IMR-90 (cell line): ENCODE measurements around the gene C1QTNF12. TPM values are rescaled to one million over a fixed set of nuclear protein-coding genes. Genes with fewer than 3 reads are reported as not detected.

ENCODE experiments used
- ATAC-seq: fragments of 200-7000 bp; cut with Tn5 transposase; 2 replicates; pipeline ENCODE4 v1.9.1; 2020; ENCODE audit warnings: low read depth, mild to moderate bottlenecking, moderate library complexity
- BruUV-seq: library from RNA; stranded (reverse); fragments of 400-500 nt; replicated peaks from 2 replicates; lab custom pipeline; 2021; lab: Mats Ljungman, UMichigan
- CTCF ChIA-PET: fragments of 300-600 bp; formaldehyde crosslinking; extraction: SDS; loops from one replicate; lab custom pipeline; 2021; ENCODE audit warnings: antibody characterized with exemption; lab: Yijun Ruan, JAX
- POLR2A ChIA-PET: fragments of 300-600 bp; sonication (Branson Sonifier 250); formaldehyde crosslinking; loops from one replicate; lab custom pipeline; 2022; ENCODE audit warnings: antibody characterized with exemption; ENCODE audit not compliant: unreplicated experiment; lab: Charles Lee
- DNase-seq: peaks from one replicate; pipeline ENCODE4 v3.0.0; 2013
- H2AFZ ChIP-seq: replicated peaks from 2 replicates; pipeline ENCODE3; 2013; ENCODE audit warnings: low read length, mild to moderate bottlenecking; ENCODE audit not compliant: poor library complexity
- H2AK5ac ChIP-seq: 2 replicates; pipeline ENCODE4 v1.6.1; 2013; ENCODE audit warnings: low read depth, low read length, inconsistent platforms
- H2AK9ac ChIP-seq: replicated peaks from 2 replicates; pipeline ENCODE3; 2013; ENCODE audit warnings: mild to moderate bottlenecking, low read depth, low read length, moderate library complexity; ENCODE audit not compliant: poor library complexity
- H2BK120ac ChIP-seq: 2 replicates; pipeline ENCODE4 v1.6.1; 2013; ENCODE audit warnings: low read depth, low read length, inconsistent platforms
- H2BK15ac ChIP-seq: 3 replicates; pipeline ENCODE4 v1.6.1; 2013; ENCODE audit warnings: low read depth, low read length, inconsistent platforms
- H2BK20ac ChIP-seq: 2 replicates; pipeline ENCODE4 v1.6.1; 2013; ENCODE audit warnings: low read depth, mild to moderate bottlenecking, inconsistent platforms, low read length, moderate library complexity
- H2BK5ac ChIP-seq: 2 replicates; pipeline ENCODE4 v1.6.1; 2013; ENCODE audit warnings: mild to moderate bottlenecking, low read depth, low read length, inconsistent platforms; ENCODE audit not compliant: poor library complexity, severe bottlenecking
- H3K14ac ChIP-seq: replicated peaks from 2 replicates; pipeline ENCODE4 v1.6.1; 2013; ENCODE audit warnings: low read depth, low read length, inconsistent platforms
- H3K18ac ChIP-seq: 2 replicates; pipeline ENCODE4 v1.6.1; 2013; ENCODE audit warnings: low read depth, low read length, control low read depth
- H3K23ac ChIP-seq: 2 replicates; pipeline ENCODE4 v1.6.1; 2013; ENCODE audit warnings: low read depth, low read length, inconsistent platforms
- H3K27ac ChIP-seq: 2 replicates; pipeline ENCODE4 v1.5.1; 2013; ENCODE audit warnings: mild to moderate bottlenecking, control low read depth, low read length; ENCODE audit not compliant: insufficient read depth
- H3K27me3 ChIP-seq: 2 replicates; pipeline ENCODE4 v1.6.1; 2013; ENCODE audit warnings: low read length; ENCODE audit not compliant: control insufficient read depth, insufficient read depth
- H3K36me3 ChIP-seq: 2 replicates; pipeline ENCODE4 v1.6.1; 2013; ENCODE audit warnings: low read length, mixed read lengths; ENCODE audit not compliant: control insufficient read depth, insufficient read depth
- H3K4ac ChIP-seq: 2 replicates; pipeline ENCODE4 v1.6.1; 2013; ENCODE audit warnings: low read depth, low read length, inconsistent platforms
- H3K4me1 ChIP-seq: 2 replicates; pipeline ENCODE4 v1.6.1; 2013; ENCODE audit warnings: low read length, mixed read lengths; ENCODE audit not compliant: control insufficient read depth, insufficient read depth
- H3K4me2 ChIP-seq: 2 replicates; pipeline ENCODE4 v1.6.1; 2013; ENCODE audit warnings: low read depth, mild to moderate bottlenecking, control low read depth, low read length, moderate library complexity
- H3K4me3 ChIP-seq: 2 replicates; pipeline ENCODE4 v1.5.1; 2013; ENCODE audit warnings: low read depth, mild to moderate bottlenecking, control low read depth, low read length, moderate library complexity; ENCODE audit not compliant: insufficient read depth
- H3K56ac ChIP-seq: 2 replicates; pipeline ENCODE4 v1.6.1; 2013; ENCODE audit warnings: low read length, inconsistent platforms; ENCODE audit not compliant: insufficient read depth; ENCODE audit errors: extremely low read depth
- H3K79me1 ChIP-seq, 2 experiments: 2 replicates each; pipeline ENCODE4 v1.6.1; 2013; ENCODE audit warnings: low read length in 2 of 2, inconsistent platforms in 1 of 2, low read depth in 1 of 2
- H3K9ac ChIP-seq: 2 replicates; pipeline ENCODE4 v1.6.1; 2013; ENCODE audit warnings: low read depth, low read length, control low read depth
- H3K9me1 ChIP-seq: 2 replicates; pipeline ENCODE4 v1.6.1; 2013; ENCODE audit warnings: low read length, inconsistent platforms; ENCODE audit not compliant: insufficient read depth
- H3K9me3 ChIP-seq: 2 replicates; pipeline ENCODE4 v1.6.1; 2013; ENCODE audit warnings: low read length; ENCODE audit not compliant: control insufficient read depth, insufficient read depth
- H4K20me1 ChIP-seq: 2 replicates; pipeline ENCODE4 v1.6.1; 2013; ENCODE audit warnings: low read length, inconsistent platforms; ENCODE audit not compliant: insufficient read depth
- H4K5ac ChIP-seq: 2 replicates; pipeline ENCODE4 v1.6.1; 2013; ENCODE audit warnings: mild to moderate bottlenecking, low read depth, low read length, control low read depth
- H4K8ac ChIP-seq, 2 experiments: 2 replicates each; pipeline ENCODE4 v1.6.1; 2013; ENCODE audit warnings: low read depth in 2 of 2, low read length in 2 of 2, control low read depth in 1 of 2, inconsistent platforms in 1 of 2
- H4K91ac ChIP-seq: 2 replicates; pipeline ENCODE4 v1.6.1; 2013; ENCODE audit warnings: low read depth, low read length, inconsistent platforms; ENCODE audit not compliant: insufficient read depth
- BHLHE40 ChIP-seq: fragments of 150-350 bp; IDR thresholded peaks from 2 replicates; pipeline ENCODE4 v1.6.1; 2016; ENCODE audit warnings: mild to moderate bottlenecking, low read depth, low read length
- CEBPB ChIP-seq: IDR thresholded peaks from 2 replicates; pipeline ENCODE4 v1.6.1; 2012; ENCODE audit warnings: low read depth, low read length, improper control_type of control experiment
- CHD1 ChIP-seq: IDR thresholded peaks from 2 replicates; pipeline ENCODE4 v1.6.1; 2012; ENCODE audit warnings: low read depth, low read length, improper control_type of control experiment
- FOS ChIP-seq: fragments of 150-350 bp; IDR thresholded peaks from 2 replicates; pipeline ENCODE4 v1.6.1; 2016; ENCODE audit warnings: low read depth, low read length
- MAZ ChIP-seq: IDR thresholded peaks from 2 replicates; pipeline ENCODE4 v1.6.1; 2012; ENCODE audit warnings: low read depth, mild to moderate bottlenecking, low read length, improper control_type of control experiment, moderate library complexity, borderline replicate concordance
- MXI1 ChIP-seq: IDR thresholded peaks from 2 replicates; pipeline ENCODE4 v1.6.1; 2012; ENCODE audit warnings: low read depth, mild to moderate bottlenecking, low read length, moderate library complexity, borderline replicate concordance
- NFE2L2 ChIP-seq: fragments of 150-350 bp; IDR thresholded peaks from 2 replicates; pipeline ENCODE4 v1.6.1; 2016; ENCODE audit warnings: low read depth, mild to moderate bottlenecking, low read length
- POLR2A ChIP-seq: IDR thresholded peaks from 2 replicates; pipeline ENCODE4 v1.6.1; 2012; ENCODE audit warnings: mild to moderate bottlenecking, low read depth, low read length
- RAD21 ChIP-seq: IDR thresholded peaks from 2 replicates; pipeline ENCODE4 v1.6.1; 2012; ENCODE audit warnings: low read length, improper control_type of control experiment
- RFX5 ChIP-seq: IDR thresholded peaks from 2 replicates; pipeline ENCODE4 v1.8.0; 2012; ENCODE audit warnings: low read depth, mild to moderate bottlenecking, low read length, moderate library complexity
- SMC3 ChIP-seq: fragments of 150-350 bp; IDR thresholded peaks from 2 replicates; pipeline ENCODE4 v1.6.1; 2016; ENCODE audit warnings: low read depth, mild to moderate bottlenecking, antibody characterized with exemption, low read length, moderate library complexity
- WGBS, 2 experiments: methylation state at CpG; one replicate each; pipeline versions ENCODE4 v1.1.5 to v1.1.7; 2013; ENCODE audit warnings: missing lambda C conversion rate in 2 of 2; ENCODE audit not compliant: insufficient read length in 1 of 2; ENCODE audit errors: extremely low coverage in 2 of 2; 5-methylcytosine and 5-hydroxymethylcytosine counted together
- dilution Hi-C: fragments of 300-500 bp; cut with HindIII; formaldehyde crosslinking; loops from one replicate; pipeline ENCODE4 v1.14.3; 2018; ENCODE audit warnings: low sequenced_read_pairs; ENCODE audit not compliant: unreplicated experiment
- in situ Hi-C: fragments of 300-500 bp; cut with MboI; formaldehyde crosslinking; loops from 3 replicates; pipeline ENCODE4 v1.14.3; 2019; ENCODE audit warnings: low sequenced_read_pairs, inconsistent platforms, mixed read lengths
- intact Hi-C: fragments of 100-400 bp; cut with micrococcal nuclease; formaldehyde crosslinking; loops from 2 replicates; pipeline ENCODE4 v1.10.0; 2022
- polyA plus RNA-seq, 3 experiments: library from polyadenylated mRNA; depleted of rRNA; stranded (reverse); fragments of >200 nt; gene quantifications; 2 replicates each; pipeline ENCODE4 v1.2.3, GENCODE V29; 2012; ENCODE audit warnings: low replicate concordance in 1 of 3
- total RNA-seq: library from RNA; depleted of rRNA; stranded (reverse); fragments of >200 nt; gene quantifications from 2 replicates; pipeline ENCODE4 v1.2.3, GENCODE V29; 2012
- TF ChIP-seq, protein P1 (sequence below): conservative IDR thresholded peaks from 2 replicates; pipeline ENCODE4 v1.5.1; 2012; ENCODE audit warnings: mild to moderate bottlenecking, low read depth, low read length, improper control_type of control experiment

The C1QTNF12 gene
- total and polyA plus RNA-seq, 2 of the 4 experiments (the other 2 are of a cell fraction) = 0.36 to 1.1 TPM

GRCh38 chr1:1255611-1256010, 9.1 kb upstream of the C1QTNF12 start:
- Histone ChIP-seq H3K4me1 (peaks cover 14% of the 10 kb centered on the region), H2BK120ac (no peak overlapping the region), H4K8ac (no peak overlapping the region), H3K56ac (no peak overlapping the region), H3K4me2 (no peak overlapping the region), H3K18ac (no peak overlapping the region), H3K14ac (no peak overlapping the region), H2BK20ac (no peak overlapping the region), H4K20me1 (peaks cover 10% of the 10 kb centered on the region), H3K36me3 (peaks cover 72% of the 10 kb centered on the region), H3K27ac (no peak overlapping the region), H3K27me3 (no peaks in the 10 kb centered on the region), H2AK5ac (no peak overlapping the region), H3K9ac (no peak overlapping the region), H4K91ac (no peak overlapping the region), H3K23ac (no peak overlapping the region), H3K4me3 (no peak overlapping the region), H3K4ac (no peak overlapping the region), H2AFZ (no peak overlapping the region), H2BK5ac (no peak overlapping the region), H3K79me1 (peaks cover 12 to 55% of the 10 kb centered on the region in 2 experiments), H3K9me1 (peaks cover 14% of the 10 kb centered on the region), H2BK15ac (no peak overlapping the region), H3K9me3 (no peaks in the 10 kb centered on the region), H4K5ac (no peak overlapping the region), H2AK9ac (no peak overlapping the region)
- intact Hi-C loops = no loop called here
- ChIA-PET CTCF (no interaction called here), POLR2A (no interaction called here)
- dilution Hi-C loops = no loop called here
- WGBS, 2 experiments = 100% methylated on average over 3 of the region's 10 CpGs; no CpG with 5 or more reads in 1 of the 2 experiments
- DNase-seq (no peak), ATAC-seq (no peak)
- in situ Hi-C loops = no loop called here
- BruUV-seq = no TSS peak
- TF ChIP-seq BHLHE40 (no peak), POLR2A (no peak), MXI1 (no peak), SMC3 (no peak), RFX5 (no peak), NFE2L2 (no peak), FOS (no peak), CHD1 (no peak), CEBPB (no peak), RAD21 (no peak), MAZ (no peak)
- TF ChIP-seq, protein P1, sequence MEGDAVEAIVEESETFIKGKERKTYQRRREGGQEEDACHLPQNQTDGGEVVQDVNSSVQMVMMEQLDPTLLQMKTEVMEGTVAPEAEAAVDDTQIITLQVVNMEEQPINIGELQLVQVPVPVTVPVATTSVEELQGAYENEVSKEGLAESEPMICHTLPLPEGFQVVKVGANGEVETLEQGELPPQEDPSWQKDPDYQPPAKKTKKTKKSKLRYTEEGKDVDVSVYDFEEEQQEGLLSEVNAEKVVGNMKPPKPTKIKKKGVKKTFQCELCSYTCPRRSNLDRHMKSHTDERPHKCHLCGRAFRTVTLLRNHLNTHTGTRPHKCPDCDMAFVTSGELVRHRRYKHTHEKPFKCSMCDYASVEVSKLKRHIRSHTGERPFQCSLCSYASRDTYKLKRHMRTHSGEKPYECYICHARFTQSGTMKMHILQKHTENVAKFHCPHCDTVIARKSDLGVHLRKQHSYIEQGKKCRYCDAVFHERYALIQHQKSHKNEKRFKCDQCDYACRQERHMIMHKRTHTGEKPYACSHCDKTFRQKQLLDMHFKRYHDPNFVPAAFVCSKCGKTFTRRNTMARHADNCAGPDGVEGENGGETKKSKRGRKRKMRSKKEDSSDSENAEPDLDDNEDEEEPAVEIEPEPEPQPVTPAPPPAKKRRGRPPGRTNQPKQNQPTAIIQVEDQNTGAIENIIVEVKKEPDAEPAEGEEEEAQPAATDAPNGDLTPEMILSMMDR = no peak
